Measurements from ENCODE around the gene TMEM81. TPM values are rescaled to one million over a fixed set of nuclear protein-coding genes. Genes with fewer than 3 reads are reported as not detected.

Gene TMEM81
- total and polyA plus RNA-seq, 10 of the 15 experiments (the other 5 are each of a cell fraction or from before 2014, with no cell fraction given): 0.62 to 2.2 (median 1.1) TPM

GRCh38 chr1:205118752-205119151 lies 34.5 kb upstream of the TMEM81 start:
- ChIA-PET CTCF (interaction anchor here (0.6 to 11.3 kb wide), 3 partner anchors 21 to 137 kb away, joined by 4 to 88 read pairs (median 4); no protein-coding TSS in a partner anchor), POLR2A (no interaction called here)

GRCh38 chr1:205111354-205111753 lies 27.1 kb upstream of the TMEM81 start:
- intact Hi-C loops (cut with micrococcal nuclease; ENCODE audit: unreplicated experiment): no loop called here
- H3K9ac ChIP-seq (ENCODE audit: control insufficient read depth, insufficient read depth, low read length): no peak overlapping the region
- in situ Hi-C loops (cut with MboI): no loop called here
- H3K4me3 ChIP-seq: no peak overlapping the region
- ATAC-seq: peak; percentile 32
- H3K4me2 ChIP-seq (ENCODE audit: control insufficient read depth, insufficient read depth): no peak overlapping the region
- FAIRE-seq: no peak
- RAD21 ChIA-PET (ENCODE audit: unreplicated experiment): interaction anchor here (1.7 kb wide), 1 partner anchor 49 kb away, joined by 5 read pairs; no protein-coding TSS in a partner anchor
- H4K20me1 ChIP-seq (ENCODE audit: control insufficient read depth, insufficient read depth): no peaks in the 10 kb centered on the region
- CTCF ChIA-PET: interaction anchor here (1.1 kb wide), 1 partner anchor 29 kb away, joined by 6 read pairs; no protein-coding TSS in a partner anchor
- peaks cover 2 to 8% of the 10 kb centered on the region in 2 experiments; a peak in 3 of 4 replicates for H3K36me3 ChIP-seq (ENCODE audit: control insufficient read depth in 2 of 2, insufficient read depth in 2 of 2, low read length in 1 of 2)
- SMC1A ChIA-PET (ENCODE audit: uncharacterized antibody, unreplicated experiment): interaction anchor here (0.8 kb wide), 1 partner anchor 142 kb away, joined by 3 read pairs; no protein-coding TSS in a partner anchor
- POLR2A ChIA-PET: interaction anchor here (1.0 kb wide), 1 partner anchor 10 kb away, joined by 4 read pairs; the partner anchor contains the start of gene RBBP5
- DNase-seq (ENCODE audit: low read depth, low spot score): no peak
- no peaks in the 10 kb centered on the region for H3K9me3 ChIP-seq (replicated peaks; ENCODE audit: control insufficient read depth, insufficient read depth, low read length)
- no peak overlapping the region for H3K27ac ChIP-seq (ENCODE audit: control insufficient read depth, insufficient read depth)
- BruUV-seq (replicated peaks): no TSS peak
- H3K4me1 ChIP-seq (ENCODE audit: control insufficient read depth, insufficient read depth, low read length): no peaks in the 10 kb centered on the region
- H3K79me2 ChIP-seq (ENCODE audit: control insufficient read depth, insufficient read depth, low read length): no peaks in the 10 kb centered on the region; the same call in 1 of the 2 replicates
- H2AFZ ChIP-seq (ENCODE audit: control insufficient read depth, low read depth, low read length): no peak overlapping the region
- no peaks in the 10 kb centered on the region for H3K27me3 ChIP-seq (replicated peaks in 1 of 2; ENCODE audit: control insufficient read depth in 2 of 2, insufficient read depth in 2 of 2, low read length in 1 of 2)
- TF ChIP-seq REST (IDR thresholded peaks at IDR 0.05; ENCODE audit: low read depth, low read length): no peak
- TF ChIP-seq SPI1 (IDR thresholded peaks at IDR 0.05; ENCODE audit: borderline replicate concordance, insufficient read depth, low read depth, low read length): peak; percentile 53; the same call in 1 of the 2 replicates
- no peak for TF ChIP-seq BRCA1 (IDR thresholded peaks at IDR 0.05; ENCODE audit: low read depth, low read length)
- no peak for TF ChIP-seq SRF (IDR thresholded peaks at IDR 0.05; ENCODE audit: low read depth in 2 of 2, low read length in 2 of 2)
- no peak for TF ChIP-seq CEBPB (IDR thresholded peaks at IDR 0.05; ENCODE audit: borderline replicate concordance in 1 of 2, low read depth in 2 of 2, low read length in 2 of 2)
- peak; percentile 30; the same call in 1 of the 2 replicates for TF ChIP-seq BCL11A (IDR thresholded peaks at IDR 0.05; ENCODE audit: low read depth, low read length)
- TF ChIP-seq BCLAF1 (IDR thresholded peaks at IDR 0.05): no peak
- TF ChIP-seq MTA2 (IDR thresholded peaks at IDR 0.05; ENCODE audit: low read depth): peak; percentile 95

More at GRCh38 chr1:205118752-205119151, 34.5 kb upstream of the TMEM81 start:
- no peaks in the 10 kb centered on the region for H3K27me3 ChIP-seq (replicated peaks in 1 of 2; ENCODE audit: control insufficient read depth in 2 of 2, insufficient read depth in 2 of 2, low read length in 1 of 2)
- ATAC-seq: no peak
- no peak overlapping the region for H3K4me3 ChIP-seq
- RAD21 ChIA-PET (ENCODE audit: unreplicated experiment): interaction anchor here (1.1 kb wide), 1 partner anchor 137 kb away, joined by 3 read pairs; no protein-coding TSS in a partner anchor
- peaks cover 0 to 3% of the 10 kb centered on the region in 2 experiments; a peak in 1 of 4 replicates for H3K36me3 ChIP-seq (ENCODE audit: control insufficient read depth in 2 of 2, insufficient read depth in 2 of 2, low read length in 1 of 2)
- no peak overlapping the region for H2AFZ ChIP-seq (ENCODE audit: control insufficient read depth, low read depth, low read length)
- H3K27ac ChIP-seq (ENCODE audit: control insufficient read depth, insufficient read depth): no peak overlapping the region
- SMC1A ChIA-PET (ENCODE audit: uncharacterized antibody, unreplicated experiment): no interaction called here
- BruUV-seq (replicated peaks): no TSS peak
- H3K79me2 ChIP-seq (ENCODE audit: control insufficient read depth, insufficient read depth, low read length): peaks cover 32% of the 10 kb centered on the region
- in situ Hi-C loops (cut with MboI): no loop called here
- 73% methylated on average over 2 of the region's 2 CpGs for WGBS (ENCODE audit: insufficient coverage, insufficient replicate concordance, low lambda C conversion rate, missing lambda C conversion rate)
- DNase-seq (ENCODE audit: low read depth, low spot score): no peak
- TF ChIP-seq MTA2 (IDR thresholded peaks at IDR 0.05; ENCODE audit: low read depth) (0 out of 2 replicates have a peak, but pooled peaks have one; percentile 10), POLR2A (IDR thresholded peaks at IDR 0.05; ENCODE audit: low read depth, low read length) (no peak), STAT1 (conservative IDR thresholded peaks at IDR 0.05) (no peak), ZNF24 (IDR thresholded peaks at IDR 0.05) (no peak), TCF3 (IDR thresholded peaks at IDR 0.05; ENCODE audit: borderline replicate concordance, insufficient read depth, low read depth, low read length) (no peak), SUPT20H (IDR thresholded peaks at IDR 0.05; ENCODE audit: borderline replicate concordance, control insufficient read depth, low read depth, low read length) (no peak)
- no peak overlapping the region for H3K4me2 ChIP-seq (ENCODE audit: control insufficient read depth, insufficient read depth)
- no peak overlapping the region for H3K9ac ChIP-seq (ENCODE audit: control insufficient read depth, insufficient read depth, low read length)
- no peaks in the 10 kb centered on the region; the same call in 1 of the 2 replicates for H3K4me1 ChIP-seq (ENCODE audit: control insufficient read depth, insufficient read depth, low read length)
- intact Hi-C loops (cut with micrococcal nuclease; ENCODE audit: unreplicated experiment): no loop called here
- no peak for FAIRE-seq
- no peaks in the 10 kb centered on the region for H3K9me3 ChIP-seq (replicated peaks; ENCODE audit: control insufficient read depth, insufficient read depth, low read length)
- H4K20me1 ChIP-seq (ENCODE audit: control insufficient read depth, insufficient read depth): no peaks in the 10 kb centered on the region

Measured in GM12878 (cell line).